Gastroesophageal sphincter (tissue), 3 donors: ENCODE measurements around the gene SDK1.

Source experiments
- POLR2A ChIP-seq, 2 donors: fragments of 450-650 bp; IDR thresholded peaks; one replicate each; pipeline ENCODE4 v1.6.1; 2017; ENCODE audit warnings: antibody characterized with exemption in 2 of 2, mild to moderate bottlenecking in 2 of 2, moderate library complexity in 1 of 2
- TF ChIP-seq, protein P1 (sequence below), 4 experiments: fragments of 200-600 bp in 2 of 4; fragments of 450-650 bp in 2 of 4; sonication (generic) in 1 of 4; IDR thresholded peaks; one replicate each; pipeline ENCODE4 v1.5.1; 2017 to 2019; ENCODE audit warnings: antibody characterized with exemption in 4 of 4, mild to moderate bottlenecking in 2 of 4, moderate library complexity in 2 of 4

DNA sequence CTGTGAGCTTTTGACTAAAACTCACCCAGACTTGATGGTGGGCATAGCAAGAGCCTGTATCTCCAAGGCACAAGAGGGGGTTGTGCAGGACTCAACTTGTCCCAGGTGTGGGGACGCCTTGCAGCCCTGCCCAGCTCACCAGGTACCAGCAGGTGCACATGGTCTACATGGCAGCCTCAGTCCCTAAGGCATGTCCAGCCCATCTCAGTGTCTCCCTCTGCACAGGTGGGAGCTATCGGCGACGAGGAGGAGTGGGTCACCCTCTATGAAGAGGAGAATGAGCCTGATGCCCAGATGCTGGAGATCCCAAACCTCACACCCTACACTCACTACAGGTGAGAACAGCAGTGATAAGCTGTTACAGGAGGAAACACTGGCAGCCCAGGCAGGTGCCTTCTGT, 809.4 kb downstream of the SDK1 start:
- TF ChIP-seq, protein P1, sequence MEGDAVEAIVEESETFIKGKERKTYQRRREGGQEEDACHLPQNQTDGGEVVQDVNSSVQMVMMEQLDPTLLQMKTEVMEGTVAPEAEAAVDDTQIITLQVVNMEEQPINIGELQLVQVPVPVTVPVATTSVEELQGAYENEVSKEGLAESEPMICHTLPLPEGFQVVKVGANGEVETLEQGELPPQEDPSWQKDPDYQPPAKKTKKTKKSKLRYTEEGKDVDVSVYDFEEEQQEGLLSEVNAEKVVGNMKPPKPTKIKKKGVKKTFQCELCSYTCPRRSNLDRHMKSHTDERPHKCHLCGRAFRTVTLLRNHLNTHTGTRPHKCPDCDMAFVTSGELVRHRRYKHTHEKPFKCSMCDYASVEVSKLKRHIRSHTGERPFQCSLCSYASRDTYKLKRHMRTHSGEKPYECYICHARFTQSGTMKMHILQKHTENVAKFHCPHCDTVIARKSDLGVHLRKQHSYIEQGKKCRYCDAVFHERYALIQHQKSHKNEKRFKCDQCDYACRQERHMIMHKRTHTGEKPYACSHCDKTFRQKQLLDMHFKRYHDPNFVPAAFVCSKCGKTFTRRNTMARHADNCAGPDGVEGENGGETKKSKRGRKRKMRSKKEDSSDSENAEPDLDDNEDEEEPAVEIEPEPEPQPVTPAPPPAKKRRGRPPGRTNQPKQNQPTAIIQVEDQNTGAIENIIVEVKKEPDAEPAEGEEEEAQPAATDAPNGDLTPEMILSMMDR (IDR thresholded peaks at IDR 0.05) = no peak
- no peak for TF ChIP-seq POLR2A (IDR thresholded peaks at IDR 0.05)
